Activated CD8-positive, alpha-beta T cell treated with anti-CD3 and anti-CD28 coated beads for 36 hours (primary cell): ENCODE results near the gene POP5. TPM values are rescaled to one million over a fixed set of nuclear protein-coding genes. Genes with fewer than 3 reads are reported as not detected.

Experiments used
- ATAC-seq: fragments of 200-7000 bp; cut with Tn5 transposase; one replicate; pipeline ENCODE4 v1.10.0; 2021; ENCODE audit warnings: mild to moderate bottlenecking, moderate library complexity
- CTCF ChIA-PET: fragments of 350-600 bp; sonication (Branson Sonifier 250); formaldehyde crosslinking; loops from one replicate; lab custom pipeline; 2021; ENCODE audit warnings: antibody characterized with exemption; lab: Charles Lee
- POLR2A ChIA-PET: fragments of 350-600 bp; sonication (Branson Sonifier 250); formaldehyde crosslinking; loops from one replicate; lab custom pipeline; 2021; ENCODE audit warnings: antibody characterized with exemption; lab: Charles Lee
- DNase-seq: peaks from one replicate; pipeline ENCODE4 v3.0.0-alpha.2; 2020
- H3K27ac Mint-ChIP-seq: one replicate; pipeline ENCODE4 v1.8.0; 2021; ENCODE audit warnings: mild to moderate bottlenecking, mixed read lengths
- H3K27me3 Mint-ChIP-seq: one replicate; pipeline ENCODE4 v1.8.0; 2021; ENCODE audit warnings: mixed read lengths
- H3K36me3 Mint-ChIP-seq: one replicate; pipeline ENCODE4 v1.8.0; 2021; ENCODE audit warnings: low read depth, mixed read lengths
- H3K4me1 Mint-ChIP-seq: one replicate; pipeline ENCODE4 v1.8.0; 2021; ENCODE audit warnings: low read depth, mixed read lengths
- H3K4me3 Mint-ChIP-seq: one replicate; pipeline ENCODE4 v1.8.0; 2021; ENCODE audit warnings: mild to moderate bottlenecking, moderate library complexity, mixed read lengths
- H3K9me3 Mint-ChIP-seq: one replicate; pipeline ENCODE4 v1.8.0; 2021; ENCODE audit warnings: mixed read lengths
- intact Hi-C: fragments of 100-400 bp; cut with micrococcal nuclease; formaldehyde crosslinking; loops from one replicate; pipeline ENCODE4 v1.10.0; 2022
- total RNA-seq, 2 experiments: library from RNA; stranded (reverse); gene quantifications; one replicate each; pipeline ENCODE4 v1.2.3, GENCODE V29; 2021
- TF ChIP-seq, protein P1 (sequence below): fragments of 200-600 bp; IDR thresholded peaks from one replicate; pipeline ENCODE4 v1.8.0; 2022; ENCODE audit warnings: antibody characterized with exemption, mild to moderate bottlenecking

The POP5 gene
- total RNA-seq, 2 experiments from 2014 or later = 44.3 to 51.1 TPM

- ChIA-PET CTCF (interaction anchor here (0.8 to 0.9 kb wide), 2 partner anchors 10 to 214 kb away, joined by 3 read pairs; no protein-coding TSS in a partner anchor), POLR2A (interaction anchor here (1.3 to 1.5 kb wide), 3 partner anchors 9 to 103 kb away, joined by 3 to 4 read pairs (median 4); no protein-coding TSS in a partner anchor)
- no peaks in the 10 kb centered on the region for H3K9me3 Mint-ChIP-seq
- intact Hi-C loops = no loop called here
- H3K36me3 Mint-ChIP-seq = peaks cover 53% of the 10 kb centered on the region
- no peak overlapping the region for H3K4me3 Mint-ChIP-seq
- ATAC-seq (no peak), DNase-seq (no peak)
- H3K27me3 Mint-ChIP-seq = no peaks in the 10 kb centered on the region
- TF ChIP-seq, protein P1, sequence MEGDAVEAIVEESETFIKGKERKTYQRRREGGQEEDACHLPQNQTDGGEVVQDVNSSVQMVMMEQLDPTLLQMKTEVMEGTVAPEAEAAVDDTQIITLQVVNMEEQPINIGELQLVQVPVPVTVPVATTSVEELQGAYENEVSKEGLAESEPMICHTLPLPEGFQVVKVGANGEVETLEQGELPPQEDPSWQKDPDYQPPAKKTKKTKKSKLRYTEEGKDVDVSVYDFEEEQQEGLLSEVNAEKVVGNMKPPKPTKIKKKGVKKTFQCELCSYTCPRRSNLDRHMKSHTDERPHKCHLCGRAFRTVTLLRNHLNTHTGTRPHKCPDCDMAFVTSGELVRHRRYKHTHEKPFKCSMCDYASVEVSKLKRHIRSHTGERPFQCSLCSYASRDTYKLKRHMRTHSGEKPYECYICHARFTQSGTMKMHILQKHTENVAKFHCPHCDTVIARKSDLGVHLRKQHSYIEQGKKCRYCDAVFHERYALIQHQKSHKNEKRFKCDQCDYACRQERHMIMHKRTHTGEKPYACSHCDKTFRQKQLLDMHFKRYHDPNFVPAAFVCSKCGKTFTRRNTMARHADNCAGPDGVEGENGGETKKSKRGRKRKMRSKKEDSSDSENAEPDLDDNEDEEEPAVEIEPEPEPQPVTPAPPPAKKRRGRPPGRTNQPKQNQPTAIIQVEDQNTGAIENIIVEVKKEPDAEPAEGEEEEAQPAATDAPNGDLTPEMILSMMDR = no peak
- no peaks in the 10 kb centered on the region for H3K4me1 Mint-ChIP-seq
- no peak overlapping the region for H3K27ac Mint-ChIP-seq
These were observed 9.9 kb downstream of the POP5 start for GRCh38 chr12:120571299-120571698.

DNA sequence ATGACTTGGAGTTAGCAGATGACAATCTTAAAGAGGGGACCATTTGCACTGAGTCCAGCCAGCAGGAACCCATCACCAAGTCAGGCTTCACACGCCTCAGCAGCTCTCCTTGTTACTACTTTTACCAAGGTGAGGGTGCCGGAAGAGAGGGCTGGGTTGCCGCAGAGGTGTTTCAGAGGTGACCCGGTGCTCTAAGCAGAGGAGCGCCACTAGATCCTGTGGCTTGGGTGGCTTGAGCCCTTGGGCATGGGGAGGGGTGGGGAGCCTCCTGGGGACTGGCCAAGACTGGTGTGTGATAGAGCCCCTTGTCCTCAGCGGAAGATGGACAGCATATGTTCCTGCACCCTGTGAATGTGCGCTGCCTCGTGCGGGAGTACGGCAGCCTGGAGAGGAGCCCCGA, 17.7 kb downstream of the POP5 start:
- H3K4me3 Mint-ChIP-seq = no peak overlapping the region
- no peaks in the 10 kb centered on the region for H3K27me3 Mint-ChIP-seq
- H3K4me1 Mint-ChIP-seq = no peaks in the 10 kb centered on the region
- intact Hi-C loops = no loop called here
- TF ChIP-seq, protein P1 = no peak
- no peaks in the 10 kb centered on the region for H3K9me3 Mint-ChIP-seq
- H3K36me3 Mint-ChIP-seq = peaks cover 48% of the 10 kb centered on the region
- no peak for DNase-seq
- no peak overlapping the region for H3K27ac Mint-ChIP-seq
- POLR2A ChIA-PET = no interaction called here
- CTCF ChIA-PET = no interaction called here
- ATAC-seq = no peak

DNA sequence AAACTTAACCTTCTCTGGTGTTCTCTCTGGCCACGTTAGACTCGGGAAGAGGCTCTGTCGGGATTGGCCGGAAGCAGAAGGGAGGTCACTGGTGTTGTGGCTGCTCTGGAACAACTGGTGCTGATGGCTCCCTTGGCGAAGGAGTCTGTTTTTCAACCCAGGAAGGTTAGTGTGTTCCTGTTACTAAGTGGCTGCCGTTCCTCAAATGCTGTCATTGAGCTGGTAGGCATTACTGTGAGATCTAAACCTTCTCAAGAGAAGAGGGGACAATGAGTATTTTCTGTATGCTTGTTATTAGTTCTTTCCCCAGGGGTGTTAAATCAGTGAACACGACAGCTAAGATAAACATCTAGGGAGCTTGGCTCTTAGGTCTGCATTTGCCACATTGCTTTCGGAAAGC, 18.3 kb downstream of the POP5 start:
- CTCF ChIA-PET = interaction anchor here (1.0 kb wide), 1 partner anchor 84 kb away, joined by 3 read pairs; no protein-coding TSS in a partner anchor
- Mint-ChIP-seq H3K4me3 (no peak overlapping the region), H3K36me3 (peaks cover 49% of the 10 kb centered on the region), H3K27me3 (no peaks in the 10 kb centered on the region), H3K9me3 (no peaks in the 10 kb centered on the region), H3K4me1 (no peaks in the 10 kb centered on the region), H3K27ac (peak overlapping the region; percentile 17)
- intact Hi-C loops = no loop called here
- TF ChIP-seq, protein P1 = no peak
- DNase-seq = no peak
- POLR2A ChIA-PET = no interaction called here
- ATAC-seq = no peak

- intact Hi-C loops = no loop called here
- Mint-ChIP-seq H3K4me1 (peaks cover 2% of the 10 kb centered on the region), H3K36me3 (peaks cover 38% of the 10 kb centered on the region), H3K4me3 (no peak overlapping the region), H3K27ac (no peak overlapping the region), H3K27me3 (no peaks in the 10 kb centered on the region), H3K9me3 (no peaks in the 10 kb centered on the region)
- no peak for ATAC-seq
- ChIA-PET POLR2A (no interaction called here), CTCF (no interaction called here)
- DNase-seq = no peak
- TF ChIP-seq, protein P1 = no peak
These were observed 23.6 kb downstream of the POP5 start for GRCh38 chr12:120557589-120557988.

- intact Hi-C loops = no loop called here
- DNase-seq = no peak
- Mint-ChIP-seq H3K4me1 (peaks cover 5% of the 10 kb centered on the region), H3K27ac (no peak overlapping the region), H3K36me3 (peaks cover 29% of the 10 kb centered on the region), H3K9me3 (no peaks in the 10 kb centered on the region), H3K27me3 (no peaks in the 10 kb centered on the region), H3K4me3 (no peak overlapping the region)
- ATAC-seq = no peak
- CTCF ChIA-PET = interaction anchor here (0.7 to 1.5 kb wide), 3 partner anchors 16 to 29 kb away, joined by 3 read pairs; no protein-coding TSS in a partner anchor
- TF ChIP-seq, protein P1 = no peak
- POLR2A ChIA-PET = interaction anchor here (1.0 kb wide), 1 partner anchor 17 kb away, joined by 3 read pairs; no protein-coding TSS in a partner anchor
These were observed 26.5 kb downstream of the POP5 start for GRCh38 chr12:120554678-120555077.
